Liver (tissue), 9 donors: ENCODE data around the gene HBP1. TPM values are rescaled to one million over a fixed set of nuclear protein-coding genes. Genes with fewer than 3 reads are reported as not detected.
"Not testable (repeated sequence)": the region's sequence is repeated elsewhere in the genome, so short reads cannot be mapped to it uniquely, and the experiment has no call there.

Experiments
- DNase-seq: peaks from one replicate; pipeline ENCODE4 v3.0.0-alpha.2; 2017; ENCODE audit warnings: low spot score
- H3K27ac ChIP-seq, 2 donors: one replicate each; pipeline ENCODE4 v1.7.0; 2013; ENCODE audit warnings: inconsistent platforms in 2 of 2, low read length in 2 of 2, control low read depth in 1 of 2, low read depth in 1 of 2, mild to moderate bottlenecking in 1 of 2
- H3K27me3 ChIP-seq, 4 donors: one replicate each; pipeline versions ENCODE4 v1.6.1 to v1.7.0; 2013; ENCODE audit warnings: low read length in 3 of 4, inconsistent platforms in 1 of 4, mild to moderate bottlenecking in 1 of 4, moderate library complexity in 1 of 4; ENCODE audit not compliant: control insufficient read depth in 4 of 4, insufficient read depth in 4 of 4
- H3K36me3 ChIP-seq, 4 donors: one replicate each; pipeline versions ENCODE4 v1.6.1 to v1.7.0; 2013; ENCODE audit warnings: low read length in 3 of 4, mild to moderate bottlenecking in 3 of 4, low read depth in 1 of 4, moderate library complexity in 1 of 4; ENCODE audit not compliant: control insufficient read depth in 4 of 4, insufficient read depth in 3 of 4
- H3K4me1 ChIP-seq, 4 donors: one replicate each; pipeline versions ENCODE4 v1.6.1 to v1.7.0; 2013; ENCODE audit warnings: low read length in 3 of 4, mild to moderate bottlenecking in 3 of 4, moderate library complexity in 1 of 4; ENCODE audit not compliant: control insufficient read depth in 4 of 4, insufficient read depth in 4 of 4
- H3K4me3 ChIP-seq, 3 donors: one replicate each; pipeline versions ENCODE4 v1.6.1 to v1.7.0; 2013; ENCODE audit warnings: low read length in 3 of 3, control low read depth in 1 of 3, low read depth in 1 of 3, mild to moderate bottlenecking in 1 of 3
- H3K9ac ChIP-seq, 2 donors: one replicate each; pipeline ENCODE4 v1.7.0; 2013; ENCODE audit warnings: low read length in 2 of 2, mild to moderate bottlenecking in 2 of 2, moderate library complexity in 2 of 2, control low read depth in 1 of 2, low read depth in 1 of 2
- H3K9me3 ChIP-seq, 4 donors: one replicate each; pipeline versions ENCODE4 v1.6.1 to v1.7.0; 2013; ENCODE audit warnings: low read length in 3 of 4; ENCODE audit not compliant: control insufficient read depth in 4 of 4
- CTCF ChIP-seq: fragments of 150-350 bp; IDR thresholded peaks from 2 replicates; pipeline ENCODE4 v1.5.1; 2017; ENCODE audit warnings: improper control_type of control experiment, low read depth, low read length; ENCODE audit not compliant: missing input control
- EGR1 ChIP-seq, 2 donors: IDR thresholded peaks; 2 replicates each; pipeline ENCODE4 v1.6.1; 2016 to 2018; ENCODE audit warnings: antibody characterized with exemption in 2 of 2, low read depth in 2 of 2
- FOXA1 ChIP-seq: IDR thresholded peaks from 2 replicates; pipeline ENCODE4 v1.6.1; 2016; ENCODE audit warnings: antibody characterized with exemption
- FOXA2 ChIP-seq: IDR thresholded peaks from 2 replicates; pipeline ENCODE4 v1.6.1; 2016; ENCODE audit warnings: antibody characterized with exemption
- HNF4A ChIP-seq, 2 donors: conservative IDR thresholded peaks; 2 replicates each; pipeline ENCODE4 v1.6.1; 2016; ENCODE audit warnings: antibody characterized with exemption in 2 of 2, mild to moderate bottlenecking in 2 of 2
- HNF4G ChIP-seq: IDR thresholded peaks from 2 replicates; pipeline ENCODE4 v1.6.1; 2016; ENCODE audit warnings: antibody characterized with exemption
- JUND ChIP-seq, 2 donors: IDR thresholded peaks; 2 replicates each; pipeline ENCODE4 v1.6.1; 2016; ENCODE audit warnings: antibody characterized with exemption in 2 of 2
- MAX ChIP-seq: IDR thresholded peaks from 2 replicates; pipeline ENCODE4 v1.6.1; 2016; ENCODE audit warnings: antibody characterized with exemption
- NR2F2 ChIP-seq: IDR thresholded peaks from 2 replicates; pipeline ENCODE4 v1.6.1; 2016; ENCODE audit warnings: antibody characterized with exemption
- REST ChIP-seq: IDR thresholded peaks from 2 replicates; pipeline ENCODE4 v1.6.1; 2016; ENCODE audit warnings: antibody characterized with exemption, mild to moderate bottlenecking
- RXRA ChIP-seq, 2 donors: IDR thresholded peaks; 2 replicates each; pipeline ENCODE4 v1.6.1; 2017 to 2018; ENCODE audit warnings: antibody characterized with exemption in 2 of 2, mild to moderate bottlenecking in 1 of 2
- YY1 ChIP-seq: IDR thresholded peaks from 2 replicates; pipeline ENCODE4 v1.6.1; 2016; ENCODE audit warnings: antibody characterized with exemption, mild to moderate bottlenecking
- ZBTB33 ChIP-seq: IDR thresholded peaks from 2 replicates; pipeline ENCODE4 v1.6.1; 2016; ENCODE audit warnings: antibody characterized with exemption
- WGBS: extraction: QIAGEN DNeasy Blood & Tissue Kit; methylation state at CpG from one replicate; pipeline ENCODE4 v1.1.7; 2013; 5-methylcytosine and 5-hydroxymethylcytosine counted together
- polyA plus RNA-seq, 2 donors: library from polyadenylated mRNA; stranded (reverse) in 1 of 2; unstranded in 1 of 2; fragments of 200-250 nt in 1 of 2; fragments of >200 nt in 1 of 2; fragmentation: Nextera tagmentation in 1 of 2; extraction: Ambion mirVana in 1 of 2; gene quantifications; one replicate each; pipeline versions ENCODE4 v1.2.1 to v1.2.3, GENCODE V29; 2013 to 2015
- total RNA-seq, 2 donors: library from RNA; depleted of rRNA; stranded (reverse); fragments of >200 nt; gene quantifications; one replicate each; pipeline ENCODE4 v1.2.3, GENCODE V29; 2014
- donor health status: healthy.
- donor health status: healthy.
- donor health status: healthy.
- donor health status: healthy.
- donor health status: healthy.

HBP1 gene
- total and polyA plus RNA-seq, 4 donors = 24.6 to 67.9 (median 48.1) TPM

- TF ChIP-seq REST = no peak
- TF ChIP-seq FOXA2 = no peak
- TF ChIP-seq FOXA1 = no peak
- TF ChIP-seq CTCF = no peak
- no peak for TF ChIP-seq JUND (IDR thresholded peaks at IDR 0.05)
- no peak for TF ChIP-seq HNF4A (conservative IDR thresholded peaks at IDR 0.05)
- TF ChIP-seq NR2F2 = no peak
Observed at GRCh38 chr7:107133396-107133795, 35.4 kb upstream of the HBP1 start (continued).

GRCh38 chr7:107138696-107139420 lies 29.9 kb upstream of the HBP1 start:
- no peak for TF ChIP-seq HNF4G
- no peak for TF ChIP-seq YY1
- TF ChIP-seq MAX = no peak
- TF ChIP-seq EGR1 (IDR thresholded peaks at IDR 0.05; ENCODE audit: low read depth in 2 of 2) = no peak
- TF ChIP-seq ZBTB33 = no peak
- TF ChIP-seq CTCF = no peak
- TF ChIP-seq RXRA (IDR thresholded peaks at IDR 0.05) = no peak
- no peak for TF ChIP-seq FOXA1
- no peaks in the 10 kb centered on the region for H3K36me3 ChIP-seq
- H3K4me1 ChIP-seq = no peaks in the 10 kb centered on the region
- H3K27ac ChIP-seq = no peak overlapping the region
- WGBS = 89% methylated on average over 7 of the region's 7 CpGs
- H3K27me3 ChIP-seq = peaks cover 0 to 2% (median 0%) of the 10 kb centered on the region in 4 donors
- H3K9me3 ChIP-seq = no peaks in the 10 kb centered on the region
- no peak for DNase-seq
- H3K4me3 ChIP-seq = no peak overlapping the region
- no peak overlapping the region for H3K9ac ChIP-seq

- 87% methylated on average over 5 of the region's 5 CpGs for WGBS
- not testable (repeated sequence) for H3K4me1 ChIP-seq, H3K27ac ChIP-seq, H3K27me3 ChIP-seq, H3K36me3 ChIP-seq, H3K9me3 ChIP-seq, H3K4me3 ChIP-seq, H3K9ac ChIP-seq, DNase-seq
Observed at GRCh38 chr7:107143875-107144274, 24.9 kb upstream of the HBP1 start.
